Right lobe of liver (tissue), 4 donors: Measurements from ENCODE around the gene SLC10A1.

ENCODE experiments used
- POLR2A ChIP-seq: fragments of 450-650 bp; IDR thresholded peaks from one replicate; pipeline ENCODE4 v1.6.1; 2017; ENCODE audit warnings: antibody characterized with exemption, mild to moderate bottlenecking
- TF ChIP-seq, protein P1 (sequence below), 4 donors: fragments of 200-600 bp in 3 of 4; fragments of 450-650 bp in 1 of 4; IDR thresholded peaks; one replicate each; pipeline versions ENCODE4 v1.5.1 to v1.8.0; 2016 to 2022; ENCODE audit warnings: antibody characterized with exemption in 4 of 4, mild to moderate bottlenecking in 2 of 4
- donor health status: DM: no; HTN: no; CAD: no.
- donor health status: DM: no; HTN: no; CAD: no.
- donor health status: DM: no; HTN: yes; CAD: no.

DNA sequence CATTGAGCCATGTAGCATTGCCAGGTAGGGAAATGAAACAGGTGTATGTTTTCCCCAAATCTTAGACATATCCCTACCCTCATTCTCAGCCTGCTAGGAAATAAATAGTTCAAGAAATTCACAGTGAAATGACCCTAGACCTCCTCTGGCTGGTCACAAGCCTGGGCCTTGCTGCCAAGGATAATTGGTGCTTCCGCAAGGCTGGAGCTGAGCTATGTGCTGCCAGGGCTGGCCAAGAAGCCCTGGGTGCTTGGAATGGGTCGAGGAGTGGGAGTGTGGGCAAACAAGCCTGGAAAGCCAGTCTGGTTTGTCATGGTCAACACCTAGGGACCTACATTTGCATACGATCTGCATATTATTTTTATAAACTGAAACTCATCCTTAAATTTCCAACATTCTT is 31.3 kb upstream of the SLC10A1 start:
- TF ChIP-seq, protein P1, sequence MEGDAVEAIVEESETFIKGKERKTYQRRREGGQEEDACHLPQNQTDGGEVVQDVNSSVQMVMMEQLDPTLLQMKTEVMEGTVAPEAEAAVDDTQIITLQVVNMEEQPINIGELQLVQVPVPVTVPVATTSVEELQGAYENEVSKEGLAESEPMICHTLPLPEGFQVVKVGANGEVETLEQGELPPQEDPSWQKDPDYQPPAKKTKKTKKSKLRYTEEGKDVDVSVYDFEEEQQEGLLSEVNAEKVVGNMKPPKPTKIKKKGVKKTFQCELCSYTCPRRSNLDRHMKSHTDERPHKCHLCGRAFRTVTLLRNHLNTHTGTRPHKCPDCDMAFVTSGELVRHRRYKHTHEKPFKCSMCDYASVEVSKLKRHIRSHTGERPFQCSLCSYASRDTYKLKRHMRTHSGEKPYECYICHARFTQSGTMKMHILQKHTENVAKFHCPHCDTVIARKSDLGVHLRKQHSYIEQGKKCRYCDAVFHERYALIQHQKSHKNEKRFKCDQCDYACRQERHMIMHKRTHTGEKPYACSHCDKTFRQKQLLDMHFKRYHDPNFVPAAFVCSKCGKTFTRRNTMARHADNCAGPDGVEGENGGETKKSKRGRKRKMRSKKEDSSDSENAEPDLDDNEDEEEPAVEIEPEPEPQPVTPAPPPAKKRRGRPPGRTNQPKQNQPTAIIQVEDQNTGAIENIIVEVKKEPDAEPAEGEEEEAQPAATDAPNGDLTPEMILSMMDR (IDR thresholded peaks at IDR 0.05), result no peak
- TF ChIP-seq POLR2A, result no peak
